Neuronal stem cell (in vitro differentiated cells): ENCODE results near the gene TIMM13.
"Not testable (repeated sequence)": the region's sequence is repeated elsewhere in the genome, so short reads cannot be mapped to it uniquely, and the experiment has no call there.

Source experiments
- DNase-seq: peaks from one replicate; pipeline ENCODE4 v3.0.0-alpha.2; 2013; ENCODE audit warnings: low spot score
- H2AFZ ChIP-seq: one replicate; pipeline ENCODE4 v1.6.1; 2013; ENCODE audit warnings: mild to moderate bottlenecking, low read length, inconsistent platforms
- H2AK5ac ChIP-seq: 2 replicates; pipeline ENCODE4 v1.6.1; 2013; ENCODE audit warnings: low read depth, mild to moderate bottlenecking, inconsistent platforms, low read length, moderate library complexity, mixed read lengths
- H2BK120ac ChIP-seq: 2 replicates; pipeline ENCODE4 v1.6.1; 2013; ENCODE audit warnings: low read depth, mild to moderate bottlenecking, inconsistent platforms, low read length, moderate library complexity, mixed read lengths
- H2BK12ac ChIP-seq: one replicate; pipeline ENCODE4 v1.6.1; 2013; ENCODE audit warnings: low read length, inconsistent platforms
- H2BK15ac ChIP-seq: 2 replicates; pipeline ENCODE4 v1.6.1; 2013; ENCODE audit warnings: mild to moderate bottlenecking, low read length, inconsistent platforms, mixed read lengths
- H2BK5ac ChIP-seq: one replicate; pipeline ENCODE4 v1.6.1; 2013; ENCODE audit warnings: inconsistent platforms, mild to moderate bottlenecking, low read length, moderate library complexity
- H3K14ac ChIP-seq: one replicate; pipeline ENCODE4 v1.6.1; 2013; ENCODE audit warnings: low read length, inconsistent platforms
- H3K18ac ChIP-seq: 2 replicates; pipeline ENCODE4 v1.6.1; 2013; ENCODE audit warnings: low read length, inconsistent platforms
- H3K23ac ChIP-seq: 2 replicates; pipeline ENCODE4 v1.6.1; 2013; ENCODE audit warnings: low read depth, mild to moderate bottlenecking, mixed read lengths, low read length, inconsistent platforms; ENCODE audit not compliant: poor library complexity
- H3K27ac ChIP-seq: replicated peaks from 3 replicates; pipeline ENCODE4 v1.5.1; 2013; ENCODE audit warnings: low read length, inconsistent platforms
- H3K27me3 ChIP-seq, 3 experiments: 2 replicates each; pipeline ENCODE4 v1.6.1; 2013; ENCODE audit warnings: low read length in 3 of 3, mild to moderate bottlenecking in 2 of 3, inconsistent platforms in 1 of 3, low read depth in 1 of 3, mixed read lengths in 1 of 3, moderate library complexity in 1 of 3; ENCODE audit not compliant: control insufficient read depth in 3 of 3, insufficient read depth in 3 of 3
- H3K36me3 ChIP-seq, 2 donors: replicated peaks in 1 of 2; 2 replicates each; pipeline ENCODE4 v1.6.1; 2013; ENCODE audit warnings: low read length in 2 of 2; ENCODE audit not compliant: control insufficient read depth in 2 of 2, insufficient read depth in 2 of 2
- H3K4ac ChIP-seq: 2 replicates; pipeline ENCODE4 v1.6.1; 2013; ENCODE audit warnings: inconsistent platforms, mild to moderate bottlenecking, low read length, moderate library complexity
- H3K4me1 ChIP-seq, 2 donors: 1 replicate in 1 of 2; 2 replicates in 1 of 2; pipeline ENCODE4 v1.6.1; 2013; ENCODE audit warnings: low read length in 2 of 2, low read depth in 1 of 2; ENCODE audit not compliant: control insufficient read depth in 2 of 2, insufficient read depth in 1 of 2
- H3K4me2 ChIP-seq: one replicate; pipeline ENCODE4 v1.6.1; 2013; ENCODE audit warnings: mild to moderate bottlenecking, low read length, inconsistent platforms; ENCODE audit not compliant: insufficient read depth, poor library complexity, severe bottlenecking
- H3K4me3 ChIP-seq, 2 donors: 2 replicates each; pipeline ENCODE4 v1.5.1; 2013; ENCODE audit warnings: low read length in 2 of 2, mild to moderate bottlenecking in 2 of 2, inconsistent platforms in 1 of 2, moderate library complexity in 1 of 2
- H3K79me1 ChIP-seq: one replicate; pipeline ENCODE4 v1.6.1; 2013; ENCODE audit warnings: low read depth, mild to moderate bottlenecking, inconsistent platforms, low read length, moderate library complexity
- H3K9ac ChIP-seq: one replicate; pipeline ENCODE4 v1.6.1; 2013; ENCODE audit warnings: mild to moderate bottlenecking, low read depth, low read length, inconsistent platforms; ENCODE audit not compliant: poor library complexity
- H3K9me3 ChIP-seq, 2 donors: replicated peaks in 1 of 2; 2 replicates each; pipeline versions ENCODE3 to v1.6.1; 2013; ENCODE audit warnings: low read length in 2 of 2, mild to moderate bottlenecking in 2 of 2, inconsistent platforms in 1 of 2, low read depth in 1 of 2, mixed read lengths in 1 of 2, moderate library complexity in 1 of 2; ENCODE audit not compliant: control insufficient read depth in 2 of 2, insufficient read depth in 1 of 2
- H4K8ac ChIP-seq: one replicate; pipeline ENCODE4 v1.6.1; 2013; ENCODE audit warnings: low read depth, mild to moderate bottlenecking, inconsistent platforms, low read length, moderate library complexity
- H4K91ac ChIP-seq: one replicate; pipeline ENCODE4 v1.6.1; 2013; ENCODE audit warnings: low read length, low read depth, mild to moderate bottlenecking, inconsistent platforms; ENCODE audit not compliant: poor library complexity
- WGBS, 2 donors: extraction: QIAGEN DNeasy Blood & Tissue Kit; methylation state at CpG; one replicate each; pipeline ENCODE4 v1.1.7; 2013; ENCODE audit warnings: missing lambda C conversion rate in 2 of 2, mixed read lengths in 1 of 2; ENCODE audit not compliant: insufficient read length in 2 of 2, insufficient replicate concordance in 1 of 2; ENCODE audit errors: extremely low coverage in 2 of 2; 5-methylcytosine and 5-hydroxymethylcytosine counted together

TIMM13 gene

GRCh38 chr19:2475018-2475701, 47.8 kb upstream of the TIMM13 start:
- H3K79me1 ChIP-seq: no peaks in the 10 kb centered on the region
- H3K23ac ChIP-seq: peak overlapping the region; percentile 95
- H3K9me3 ChIP-seq: no peaks in the 10 kb centered on the region
- H4K91ac ChIP-seq: no peak overlapping the region
- peaks cover 0 to 5% of the 10 kb centered on the region in 2 donors for H3K36me3 ChIP-seq
- peak overlapping the region; percentile 73 for H2BK12ac ChIP-seq
- H3K27me3 ChIP-seq: peaks cover 0 to 50% (median 23%) of the 10 kb centered on the region in 3 experiments
- peak overlapping the region; percentile 38 for H2BK15ac ChIP-seq
- H3K4me1 ChIP-seq: peaks cover 18 to 20% of the 10 kb centered on the region in 2 donors
- H4K8ac ChIP-seq: no peak overlapping the region
- no peak overlapping the region for H2BK120ac ChIP-seq
- H3K14ac ChIP-seq: no peak overlapping the region
- H3K18ac ChIP-seq: peak overlapping the region; percentile 88
- no peak overlapping the region for H3K9ac ChIP-seq
- H2AFZ ChIP-seq: peak overlapping the region; percentile 84
- peak overlapping the region; percentile 66 for H2BK5ac ChIP-seq
- peak overlapping the region; percentile 31 to 32 for H3K4me3 ChIP-seq
- no peak overlapping the region for H3K27ac ChIP-seq
- H3K4ac ChIP-seq: peak overlapping the region; percentile 95
- DNase-seq: no peak
- WGBS, 2 donors: no CpG with 5 or more reads among the region's 45 CpGs
- H2AK5ac ChIP-seq: peak overlapping the region; percentile 90
- H3K4me2 ChIP-seq: peak overlapping the region; percentile 100

- Histone ChIP-seq H2BK5ac (peak overlapping the region; percentile 66), H2BK15ac (peak overlapping the region; percentile 38), H2AFZ (peak overlapping the region; percentile 84), H2AK5ac (peak overlapping the region; percentile 90), H2BK120ac (no peak overlapping the region), H3K36me3 (peaks cover 0 to 5% of the 10 kb centered on the region in 2 donors), H3K18ac (peak overlapping the region; percentile 88), H3K27ac (no peak overlapping the region), H3K14ac (no peak overlapping the region), H3K4me2 (peak overlapping the region; percentile 64), H3K4me3 (peak overlapping the region; percentile 16 to 31), H3K9me3 (no peaks in the 10 kb centered on the region), H2BK12ac (peak overlapping the region; percentile 73), H3K23ac (peak overlapping the region; percentile 95), H3K27me3 (peaks cover 0 to 42% (median 18%) of the 10 kb centered on the region in 3 experiments), H3K9ac (no peak overlapping the region), H4K8ac (no peak overlapping the region), H4K91ac (no peak overlapping the region), H3K79me1 (no peaks in the 10 kb centered on the region), H3K4me1 (peaks cover 19 to 20% of the 10 kb centered on the region in 2 donors), H3K4ac (peak overlapping the region; percentile 95)
- DNase-seq: peak; percentile 88
- no CpG with 5 or more reads among the region's 60 CpGs for whole genome bisulfite sequencing, 2 donors
Measured at GRCh38 chr19:2474232-2475017, 47.0 kb upstream of the TIMM13 start.

GRCh38 chr19:2469915-2470200, 42.5 kb upstream of the TIMM13 start:
- H3K4me2 ChIP-seq, H3K18ac ChIP-seq, H3K4ac ChIP-seq, H3K79me1 ChIP-seq, H3K27ac ChIP-seq, H2BK5ac ChIP-seq, H4K91ac ChIP-seq, H3K9ac ChIP-seq, H4K8ac ChIP-seq, H2BK120ac ChIP-seq, H3K23ac ChIP-seq, H2AK5ac ChIP-seq, DNase-seq, H3K14ac ChIP-seq, H3K4me3 ChIP-seq, H3K9me3 ChIP-seq, H3K36me3 ChIP-seq, H3K27me3 ChIP-seq: not testable (repeated sequence)
- Histone ChIP-seq H3K4me1 (peaks cover 4 to 11% of the 10 kb centered on the region in 2 donors), H2AFZ (peak overlapping the region; percentile 68), H2BK15ac (peak overlapping the region; percentile 35), H2BK12ac (peak overlapping the region; percentile 22)
- no CpG with 5 or more reads among the region's 8 CpGs for WGBS, 2 donors
